VCaP (cell line): ENCODE data around the gene ADGRD2.

Experiments used
- H3K27ac ChIP-seq: fragments of 450-650 bp; 2 replicates; pipeline ENCODE4 v1.5.1; 2017
- TF ChIP-seq, protein P1 (sequence below): fragments of 450-650 bp; conservative IDR thresholded peaks from 2 replicates; pipeline ENCODE4 v1.5.1; 2017; ENCODE audit warnings: mild to moderate bottlenecking, moderate library complexity

Gene ADGRD2

GRCh38 chr9:124457887-124458431 is 7.7 kb downstream of the ADGRD2 start:
- no peak overlapping the region for H3K27ac ChIP-seq
- TF ChIP-seq, protein P1, sequence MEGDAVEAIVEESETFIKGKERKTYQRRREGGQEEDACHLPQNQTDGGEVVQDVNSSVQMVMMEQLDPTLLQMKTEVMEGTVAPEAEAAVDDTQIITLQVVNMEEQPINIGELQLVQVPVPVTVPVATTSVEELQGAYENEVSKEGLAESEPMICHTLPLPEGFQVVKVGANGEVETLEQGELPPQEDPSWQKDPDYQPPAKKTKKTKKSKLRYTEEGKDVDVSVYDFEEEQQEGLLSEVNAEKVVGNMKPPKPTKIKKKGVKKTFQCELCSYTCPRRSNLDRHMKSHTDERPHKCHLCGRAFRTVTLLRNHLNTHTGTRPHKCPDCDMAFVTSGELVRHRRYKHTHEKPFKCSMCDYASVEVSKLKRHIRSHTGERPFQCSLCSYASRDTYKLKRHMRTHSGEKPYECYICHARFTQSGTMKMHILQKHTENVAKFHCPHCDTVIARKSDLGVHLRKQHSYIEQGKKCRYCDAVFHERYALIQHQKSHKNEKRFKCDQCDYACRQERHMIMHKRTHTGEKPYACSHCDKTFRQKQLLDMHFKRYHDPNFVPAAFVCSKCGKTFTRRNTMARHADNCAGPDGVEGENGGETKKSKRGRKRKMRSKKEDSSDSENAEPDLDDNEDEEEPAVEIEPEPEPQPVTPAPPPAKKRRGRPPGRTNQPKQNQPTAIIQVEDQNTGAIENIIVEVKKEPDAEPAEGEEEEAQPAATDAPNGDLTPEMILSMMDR: no peak

GRCh38 chr9:124458441-124458840 is 8.2 kb downstream of the ADGRD2 start:
- no peak overlapping the region for H3K27ac ChIP-seq
- TF ChIP-seq, protein P1: no peak

DNA sequence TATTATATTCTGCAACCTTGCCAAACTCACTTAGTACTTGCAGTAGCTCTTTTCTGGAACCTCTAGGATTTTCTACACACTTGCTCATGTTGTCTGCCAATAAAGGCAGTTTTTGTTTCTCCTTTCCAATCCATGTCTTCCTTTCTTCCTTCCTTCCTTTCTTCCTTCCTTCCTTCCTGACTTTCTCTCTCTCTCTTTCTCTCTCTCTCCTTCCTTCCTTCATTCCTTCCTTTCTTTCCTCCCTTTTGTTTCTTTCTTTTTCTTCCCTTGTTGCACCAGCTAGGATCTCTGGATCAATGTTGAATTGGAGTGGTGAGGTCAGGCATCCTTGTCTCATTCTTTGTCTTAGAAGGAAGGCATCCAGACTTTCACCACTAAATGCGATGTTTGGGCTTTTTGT is 12.5 kb downstream of the ADGRD2 start:
- no peak overlapping the region for H3K27ac ChIP-seq
- TF ChIP-seq, protein P1: no peak

DNA sequence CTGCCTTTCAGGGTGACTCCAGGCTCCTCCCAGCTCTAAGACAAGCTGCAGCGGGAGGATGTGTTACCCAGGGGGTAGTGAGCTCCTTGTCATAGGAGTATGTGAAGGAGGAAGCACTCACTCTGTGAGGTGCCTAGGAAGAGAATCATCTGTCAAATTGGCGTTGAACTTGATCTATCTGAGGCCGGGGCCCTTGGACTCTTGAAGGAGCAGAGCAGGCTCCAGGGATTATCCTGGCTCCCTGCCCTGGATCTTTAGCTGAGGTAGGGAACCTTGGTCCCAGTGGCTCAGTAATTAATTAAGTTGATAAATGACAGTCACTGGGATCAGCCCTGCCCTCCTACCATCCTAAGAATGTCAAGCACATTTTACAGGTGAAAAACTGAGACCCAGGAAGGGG is 15.5 kb downstream of the ADGRD2 start:
- H3K27ac ChIP-seq: no peak overlapping the region
- TF ChIP-seq, protein P1: no peak

- TF ChIP-seq, protein P1: no peak
- H3K27ac ChIP-seq: no peak overlapping the region
Measured at GRCh38 chr9:124467410-124468060, 17.3 kb downstream of the ADGRD2 start.

DNA sequence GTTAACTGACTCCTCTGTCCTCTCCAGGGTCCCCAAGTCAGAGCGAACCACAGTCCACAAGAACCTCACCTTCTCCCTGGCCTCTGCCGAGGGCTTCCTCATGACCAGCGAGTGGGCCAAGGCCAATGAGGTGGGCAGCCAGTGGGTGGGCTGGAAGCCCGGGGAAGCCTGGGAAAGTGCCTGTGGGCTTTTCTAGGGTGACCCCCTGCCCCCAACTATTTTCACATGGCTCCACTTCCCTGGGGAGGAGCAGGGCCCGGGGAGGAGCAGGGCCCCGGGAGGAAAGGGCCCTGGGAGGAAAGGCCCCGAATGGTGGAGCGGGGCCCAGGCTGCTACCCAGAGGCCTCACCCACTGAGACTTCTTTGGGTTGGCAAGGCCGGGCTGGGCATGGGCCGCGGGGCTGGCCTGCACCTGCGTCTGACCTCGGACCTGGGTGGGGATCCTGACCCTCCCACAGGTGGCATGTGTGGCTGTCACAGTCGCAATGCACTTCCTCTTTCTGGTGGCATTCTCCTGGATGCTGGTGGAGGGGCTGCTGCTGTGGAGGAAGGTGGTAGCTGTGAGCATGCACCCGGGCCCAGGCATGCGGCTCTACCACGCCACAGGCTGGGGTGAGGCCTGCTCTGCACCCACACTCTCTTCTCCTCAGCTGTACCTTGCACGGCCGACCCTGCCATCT is 17.9 kb downstream of the ADGRD2 start:
- TF ChIP-seq, protein P1: no peak
- H3K27ac ChIP-seq: no peak overlapping the region

DNA sequence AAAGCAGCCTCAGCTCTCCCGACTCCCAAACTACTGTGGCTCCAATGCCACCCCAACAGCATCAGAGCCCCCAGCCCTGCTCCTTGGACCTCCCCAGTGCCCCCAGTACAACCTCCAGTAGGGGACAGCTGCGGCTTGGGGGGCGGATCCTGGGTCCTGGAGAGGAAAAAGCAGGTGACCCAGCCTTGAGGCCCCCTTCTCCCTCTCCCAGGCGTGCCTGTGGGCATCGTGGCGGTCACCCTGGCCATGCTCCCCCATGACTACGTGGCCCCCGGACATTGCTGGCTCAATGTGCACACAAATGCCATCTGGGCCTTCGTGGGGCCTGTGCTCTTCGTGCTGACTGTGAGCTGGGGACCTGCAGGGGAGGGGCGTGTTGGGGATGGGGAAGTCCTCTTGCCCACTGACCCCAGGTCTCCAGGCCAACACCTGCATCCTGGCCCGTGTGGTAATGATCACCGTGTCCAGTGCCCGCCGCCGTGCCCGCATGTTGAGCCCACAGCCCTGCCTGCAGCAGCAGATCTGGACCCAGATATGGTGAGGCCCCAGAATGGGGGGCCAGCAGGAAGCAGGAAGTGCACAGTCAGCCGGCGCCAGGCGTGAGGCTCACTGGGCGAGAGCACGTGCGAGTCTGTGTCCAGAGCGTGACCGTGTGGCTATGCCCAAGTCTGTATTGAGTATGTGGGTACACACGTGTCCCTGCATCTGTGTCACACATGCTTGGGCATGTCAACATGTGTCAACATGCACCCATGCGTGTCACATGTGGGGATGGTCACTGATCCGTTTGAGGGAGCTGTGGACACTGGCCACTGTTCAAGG is 19.0 kb downstream of the ADGRD2 start:
- TF ChIP-seq, protein P1: no peak
- no peak overlapping the region for H3K27ac ChIP-seq
